Activated T-cell treated with anti-CD3 and anti-CD28 coated beads, Interleukin-2, amount 50 U/mL, for 4 hours (primary cell): Measurements from ENCODE around the gene SDHB. TPM values are rescaled to one million over a fixed set of nuclear protein-coding genes. Genes with fewer than 3 reads are reported as not detected.
A peak's percentile ranks its signal among the peaks of the same experiment; 100 is the strongest.

ENCODE experiments used
- ATAC-seq, 2 donors: fragments of 200-7000 bp; cut with Tn5 transposase; one replicate each; pipeline ENCODE4 v1.10.0; 2021
- DNase-seq: peaks from one replicate; pipeline ENCODE4 v3.0.0-alpha.2; 2020
- H3K27me3 Mint-ChIP-seq: one replicate; pipeline ENCODE4 v1.8.0; 2021; ENCODE audit warnings: low read depth, mixed read lengths
- H3K36me3 Mint-ChIP-seq: one replicate; pipeline ENCODE4 v1.8.0; 2022; ENCODE audit warnings: mixed read lengths; ENCODE audit not compliant: insufficient read depth
- H3K4me1 Mint-ChIP-seq: one replicate; pipeline ENCODE4 v1.8.0; 2021; ENCODE audit warnings: low read depth, mixed read lengths
- H3K4me3 Mint-ChIP-seq: one replicate; pipeline ENCODE4 v1.8.0; 2021; ENCODE audit warnings: mild to moderate bottlenecking, moderate library complexity, mixed read lengths
- H3K9me3 Mint-ChIP-seq: one replicate; pipeline ENCODE4 v1.8.0; 2021; ENCODE audit warnings: mixed read lengths
- total RNA-seq, 3 donors: library from RNA; stranded (reverse); gene quantifications; one replicate each; pipeline ENCODE4 v1.2.1, GENCODE V29; 2021

Gene SDHB
- total RNA-seq, 3 donors from 2014 or later, result 159 to 179 (median 176) TPM

- no peak for ATAC-seq
- Mint-ChIP-seq H3K9me3 (no peaks in the 10 kb centered on the region), H3K36me3 (peaks cover 27% of the 10 kb centered on the region), H3K4me1 (peaks cover 7% of the 10 kb centered on the region), H3K4me3 (no peak overlapping the region), H3K27me3 (no peaks in the 10 kb centered on the region)
- DNase-seq, result no peak
Observed at GRCh38 chr1:17021896-17022295, 31.9 kb downstream of the SDHB start.

GRCh38 chr1:17020502-17020901 is 33.3 kb downstream of the SDHB start:
- Mint-ChIP-seq H3K9me3 (no peaks in the 10 kb centered on the region), H3K36me3 (peaks cover 26% of the 10 kb centered on the region), H3K4me1 (peaks cover 7% of the 10 kb centered on the region), H3K4me3 (no peak overlapping the region), H3K27me3 (no peaks in the 10 kb centered on the region)
- no peak for ATAC-seq
- no peak for DNase-seq

- DNase-seq, result no peak
- peaks cover 22% of the 10 kb centered on the region for H3K36me3 Mint-ChIP-seq
- peaks cover 7% of the 10 kb centered on the region for H3K4me1 Mint-ChIP-seq
- H3K9me3 Mint-ChIP-seq, result no peaks in the 10 kb centered on the region
- no peaks in the 10 kb centered on the region for H3K27me3 Mint-ChIP-seq
- ATAC-seq, result no peak
- no peak overlapping the region for H3K4me3 Mint-ChIP-seq
Observed at GRCh38 chr1:17018849-17019248, 35.0 kb downstream of the SDHB start.

- peaks cover 19% of the 10 kb centered on the region for H3K36me3 Mint-ChIP-seq
- H3K4me1 Mint-ChIP-seq, result peaks cover 7% of the 10 kb centered on the region
- ATAC-seq, result no peak
- H3K4me3 Mint-ChIP-seq, result no peak overlapping the region
- DNase-seq, result no peak
- H3K9me3 Mint-ChIP-seq, result no peaks in the 10 kb centered on the region
- no peaks in the 10 kb centered on the region for H3K27me3 Mint-ChIP-seq
Observed at GRCh38 chr1:17017435-17017834, 36.4 kb downstream of the SDHB start.

GRCh38 chr1:17016317-17016661 is 37.5 kb downstream of the SDHB start:
- no peak for ATAC-seq
- H3K9me3 Mint-ChIP-seq, result no peaks in the 10 kb centered on the region
- DNase-seq, result no peak
- H3K4me1 Mint-ChIP-seq, result peaks cover 12% of the 10 kb centered on the region
- H3K27me3 Mint-ChIP-seq, result no peaks in the 10 kb centered on the region
- H3K36me3 Mint-ChIP-seq, result peaks cover 17% of the 10 kb centered on the region
- no peak overlapping the region for H3K4me3 Mint-ChIP-seq

GRCh38 chr1:17014671-17015567 is 38.9 kb downstream of the SDHB start:
- H3K36me3 Mint-ChIP-seq, result peaks cover 12% of the 10 kb centered on the region
- ATAC-seq (no peak), DNase-seq (no peak)
- no peaks in the 10 kb centered on the region for H3K27me3 Mint-ChIP-seq
- peaks cover 24% of the 10 kb centered on the region for H3K4me1 Mint-ChIP-seq
- H3K4me3 Mint-ChIP-seq, result no peak overlapping the region
- H3K9me3 Mint-ChIP-seq, result no peaks in the 10 kb centered on the region

GRCh38 chr1:17013491-17014320 is 40.1 kb downstream of the SDHB start:
- H3K27me3 Mint-ChIP-seq, result no peaks in the 10 kb centered on the region
- H3K9me3 Mint-ChIP-seq, result no peaks in the 10 kb centered on the region
- H3K4me3 Mint-ChIP-seq, result no peak overlapping the region
- peaks cover 3% of the 10 kb centered on the region for H3K36me3 Mint-ChIP-seq
- DNase-seq (no peak), ATAC-seq (no peak)
- peaks cover 20% of the 10 kb centered on the region for H3K4me1 Mint-ChIP-seq

- no peak overlapping the region for H3K4me3 Mint-ChIP-seq
Observed at GRCh38 chr1:17012775-17013490, 40.9 kb downstream of the SDHB start.

GRCh38 chr1:17011439-17012307 is 42.2 kb downstream of the SDHB start, which contains the start of gene ATP13A2:
ATP13A2 (minus strand) TSS chr1:17011928; CDS start chr1:17011738, 190 bp downstream.
- H3K4me1 Mint-ChIP-seq, result peaks cover 20% of the 10 kb centered on the region
- H3K36me3 Mint-ChIP-seq, result no peaks in the 10 kb centered on the region

More at GRCh38 chr1:17012775-17013490, 40.9 kb downstream of the SDHB start:
- DNase-seq (no peak), ATAC-seq (no peak)
- Mint-ChIP-seq H3K4me1 (peaks cover 20% of the 10 kb centered on the region), H3K36me3 (peaks cover under 1% of the 10 kb centered on the region), H3K27me3 (no peaks in the 10 kb centered on the region), H3K9me3 (no peaks in the 10 kb centered on the region)

GRCh38 chr1:17011092-17011438 is 42.8 kb downstream of the SDHB start:
- H3K36me3 Mint-ChIP-seq, result no peaks in the 10 kb centered on the region
- ATAC-seq (no peak), DNase-seq (no peak)
- no peaks in the 10 kb centered on the region for H3K9me3 Mint-ChIP-seq
- H3K4me1 Mint-ChIP-seq, result peaks cover 20% of the 10 kb centered on the region
- H3K27me3 Mint-ChIP-seq, result no peaks in the 10 kb centered on the region
- H3K4me3 Mint-ChIP-seq, result peak overlapping the region; percentile 83

More at GRCh38 chr1:17011439-17012307, 42.2 kb downstream of the SDHB start, which contains the start of gene ATP13A2:
- ATAC-seq (peak; percentile 99 to 100), DNase-seq (peak; percentile 78)
- H3K4me3 Mint-ChIP-seq, result peak within 1 kb of the TSS; percentile 84
- no peaks in the 10 kb centered on the region for H3K9me3 Mint-ChIP-seq
- H3K27me3 Mint-ChIP-seq, result no peaks in the 10 kb centered on the region

GRCh38 chr1:17009706-17010105 is 44.1 kb downstream of the SDHB start:
- Mint-ChIP-seq H3K4me3 (no peak overlapping the region), H3K4me1 (peaks cover 20% of the 10 kb centered on the region), H3K27me3 (no peaks in the 10 kb centered on the region), H3K36me3 (no peaks in the 10 kb centered on the region), H3K9me3 (no peaks in the 10 kb centered on the region)
- ATAC-seq (no peak), DNase-seq (no peak)

GRCh38 chr1:17008208-17008855 is 45.5 kb downstream of the SDHB start:
- no peaks in the 10 kb centered on the region for H3K27me3 Mint-ChIP-seq
- DNase-seq (no peak), ATAC-seq (no peak)
- H3K9me3 Mint-ChIP-seq, result no peaks in the 10 kb centered on the region
- no peak overlapping the region for H3K4me3 Mint-ChIP-seq
- H3K36me3 Mint-ChIP-seq, result peaks cover 5% of the 10 kb centered on the region
- H3K4me1 Mint-ChIP-seq, result peaks cover 20% of the 10 kb centered on the region

- Mint-ChIP-seq H3K36me3 (peaks cover 5% of the 10 kb centered on the region), H3K4me3 (no peak overlapping the region), H3K9me3 (no peaks in the 10 kb centered on the region), H3K4me1 (peaks cover 17% of the 10 kb centered on the region), H3K27me3 (no peaks in the 10 kb centered on the region)
- DNase-seq (no peak), ATAC-seq (no peak)
Observed at GRCh38 chr1:17007121-17007520, 46.7 kb downstream of the SDHB start.
